GM19351 (cell line): ENCODE results near the gene KCNK1.
"Not testable (repeated sequence)": the region's sequence is repeated elsewhere in the genome, so short reads cannot be mapped to it uniquely, and the experiment has no call there.

Experiments
- ATAC-seq: cut with Tn5 transposase; IDR thresholded peaks from one replicate; pipeline ENCODE4 v1.9.1; 2021; ENCODE audit warnings: mild to moderate bottlenecking, moderate library complexity; ENCODE audit not compliant: unreplicated experiment

The KCNK1 gene

DNA sequence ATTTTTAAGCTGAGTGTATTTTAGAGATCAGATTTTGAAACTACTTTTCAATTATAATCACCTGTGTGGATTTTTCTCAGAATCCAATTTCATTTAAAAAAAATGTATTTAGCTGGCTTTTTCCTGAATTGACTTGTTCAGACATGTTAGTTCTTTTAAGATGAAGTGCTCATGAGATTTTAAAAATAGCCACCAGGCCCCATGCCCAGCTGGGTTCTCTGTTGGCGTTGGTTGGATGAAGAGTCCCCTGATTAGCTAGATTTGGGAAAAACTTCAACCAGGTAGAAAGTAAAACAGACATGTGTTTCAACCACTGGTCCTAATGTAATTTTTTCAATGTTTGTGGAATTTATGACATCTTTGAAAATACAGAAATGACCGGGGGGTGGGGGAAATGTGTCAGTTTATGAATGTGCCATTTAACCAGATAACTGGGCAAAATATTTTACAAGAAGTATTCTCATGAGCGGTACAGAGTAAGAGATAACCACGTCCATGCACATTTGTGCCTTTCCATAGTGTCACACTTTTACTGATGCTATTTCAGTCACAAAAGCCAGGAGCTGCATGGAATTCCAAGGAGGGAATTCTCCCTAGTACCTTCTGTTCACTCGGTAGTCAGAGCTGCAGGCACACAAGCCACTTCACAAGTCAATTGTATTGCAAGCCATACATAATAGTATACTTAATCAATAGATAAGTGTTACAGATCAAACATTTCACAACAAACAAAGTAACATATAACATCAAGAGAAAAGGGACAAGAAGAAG is 51.1 kb downstream of the KCNK1 start:
- no peak for ATAC-seq

DNA sequence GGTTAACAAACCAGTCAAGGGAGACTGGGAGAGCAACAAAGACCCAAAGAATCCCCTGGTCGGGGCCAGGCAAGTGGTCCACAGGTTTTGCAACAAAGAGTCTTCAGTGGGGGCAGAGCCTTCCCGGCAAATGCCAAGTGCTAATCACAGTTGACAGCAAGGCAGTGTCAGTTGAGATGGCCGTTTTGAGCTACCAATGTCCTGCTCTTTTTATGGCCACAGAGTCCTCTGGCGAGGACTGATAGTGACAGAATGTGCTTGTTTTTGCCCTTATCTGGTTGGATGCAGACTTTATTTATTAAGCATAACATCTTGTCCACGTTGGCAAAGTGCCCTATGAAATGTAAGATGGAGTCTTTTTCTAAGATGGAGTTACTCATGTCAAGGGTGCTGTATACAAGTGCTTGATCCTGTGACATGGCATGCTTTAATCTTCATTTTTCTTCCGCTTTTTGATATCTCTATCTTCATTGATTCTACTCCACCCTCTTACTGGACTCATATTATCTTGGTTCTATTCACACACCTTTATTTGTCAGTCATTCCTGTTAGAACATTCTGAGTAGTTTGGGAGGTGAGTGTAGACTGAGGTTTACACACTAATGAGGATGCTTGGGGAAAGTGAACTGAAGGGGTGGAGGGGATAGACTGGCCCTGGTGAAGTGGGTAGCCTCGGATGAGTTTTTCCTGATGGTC is 51.8 kb downstream of the KCNK1 start:
- ATAC-seq = no peak

DNA sequence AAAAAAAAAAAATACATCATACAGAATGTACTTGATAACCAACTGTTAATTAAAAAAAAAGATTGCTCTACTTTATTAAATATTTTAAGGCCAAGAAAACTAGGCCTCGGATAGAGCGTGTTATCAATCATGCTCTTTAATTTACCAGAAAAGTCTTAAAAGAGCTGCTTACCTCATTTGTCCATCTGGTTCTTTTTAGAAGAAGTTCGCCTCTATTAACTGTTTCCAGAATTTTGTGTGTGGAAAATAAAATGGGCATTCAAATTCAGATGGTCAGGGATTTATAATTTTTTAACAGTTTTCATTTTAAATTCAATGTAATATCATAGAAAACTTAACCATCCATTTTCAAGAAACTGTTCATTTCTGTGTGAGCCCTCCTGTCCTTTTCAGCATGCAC is 53.8 kb downstream of the KCNK1 start:
- ATAC-seq = no peak

DNA sequence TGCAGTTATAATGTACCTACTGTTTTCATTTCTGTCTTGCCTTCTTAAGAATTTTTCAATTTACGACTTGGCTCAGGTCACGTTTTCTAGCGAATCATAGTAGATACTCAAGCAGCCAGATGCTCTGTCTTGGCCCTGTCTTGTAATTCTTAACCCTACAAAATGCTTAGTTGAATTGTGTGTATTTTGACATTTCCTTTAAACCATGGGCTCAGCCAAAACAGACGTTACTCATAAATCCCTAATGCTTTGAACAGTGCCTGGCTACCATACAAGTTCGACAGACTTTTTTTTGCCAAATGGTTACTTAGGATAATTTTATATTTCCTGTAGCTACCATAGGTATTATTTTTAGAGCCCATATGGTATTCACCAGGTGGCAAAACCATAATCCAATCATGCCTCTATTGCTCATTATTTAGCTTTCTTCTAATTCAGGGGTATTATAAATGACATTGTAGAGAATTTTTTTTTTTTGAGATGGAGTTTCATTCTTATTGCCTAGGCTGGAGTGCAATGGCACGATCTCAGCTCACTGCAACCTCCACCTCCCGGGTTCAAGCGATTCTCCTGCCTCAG is 54.3 kb downstream of the KCNK1 start:
- ATAC-seq = no peak

DNA sequence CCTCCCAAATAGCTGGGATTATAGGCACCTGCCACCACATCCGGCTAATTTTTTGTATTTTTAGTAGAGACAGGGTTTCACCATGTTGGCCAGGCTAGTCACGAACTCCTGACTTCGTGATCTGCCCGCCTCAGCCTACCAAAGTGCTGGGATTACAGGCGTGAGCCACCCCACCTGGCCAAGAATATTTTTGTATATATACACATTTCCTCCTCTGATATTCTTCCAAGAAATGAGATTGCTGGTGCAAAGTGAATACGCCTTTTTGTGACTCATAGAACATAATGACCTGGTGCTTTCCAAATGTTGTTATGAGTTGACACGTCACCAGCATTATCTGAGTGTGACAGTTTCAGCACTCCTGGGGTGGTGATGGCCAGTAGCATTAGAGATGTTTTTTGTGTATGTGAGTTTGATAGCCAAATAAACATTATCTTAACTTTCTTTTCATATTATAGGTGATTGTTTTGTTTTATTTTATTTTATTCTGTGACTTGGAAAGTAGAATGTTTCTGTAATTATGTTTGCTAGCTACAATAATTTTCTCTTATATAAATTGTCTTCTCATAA is 54.9 kb downstream of the KCNK1 start:
- ATAC-seq = peak; percentile 76

GRCh38 chr1:233670363-233670762 is 56.5 kb downstream of the KCNK1 start:
- ATAC-seq = not testable (repeated sequence)

DNA sequence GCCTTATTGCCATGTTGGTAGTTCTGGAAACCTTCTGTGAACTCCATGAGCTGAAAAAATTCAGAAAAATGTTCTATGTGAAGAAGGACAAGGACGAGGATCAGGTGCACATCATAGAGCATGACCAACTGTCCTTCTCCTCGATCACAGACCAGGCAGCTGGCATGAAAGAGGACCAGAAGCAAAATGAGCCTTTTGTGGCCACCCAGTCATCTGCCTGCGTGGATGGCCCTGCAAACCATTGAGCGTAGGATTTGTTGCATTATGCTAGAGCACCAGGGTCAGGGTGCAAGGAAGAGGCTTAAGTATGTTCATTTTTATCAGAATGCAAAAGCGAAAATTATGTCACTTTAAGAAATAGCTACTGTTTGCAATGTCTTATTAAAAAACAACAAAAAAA is 57.4 kb downstream of the KCNK1 start:
- no peak for ATAC-seq

- ATAC-seq = no peak
Observed at GRCh38 chr1:233672732-233673131, 58.8 kb downstream of the KCNK1 start.

DNA sequence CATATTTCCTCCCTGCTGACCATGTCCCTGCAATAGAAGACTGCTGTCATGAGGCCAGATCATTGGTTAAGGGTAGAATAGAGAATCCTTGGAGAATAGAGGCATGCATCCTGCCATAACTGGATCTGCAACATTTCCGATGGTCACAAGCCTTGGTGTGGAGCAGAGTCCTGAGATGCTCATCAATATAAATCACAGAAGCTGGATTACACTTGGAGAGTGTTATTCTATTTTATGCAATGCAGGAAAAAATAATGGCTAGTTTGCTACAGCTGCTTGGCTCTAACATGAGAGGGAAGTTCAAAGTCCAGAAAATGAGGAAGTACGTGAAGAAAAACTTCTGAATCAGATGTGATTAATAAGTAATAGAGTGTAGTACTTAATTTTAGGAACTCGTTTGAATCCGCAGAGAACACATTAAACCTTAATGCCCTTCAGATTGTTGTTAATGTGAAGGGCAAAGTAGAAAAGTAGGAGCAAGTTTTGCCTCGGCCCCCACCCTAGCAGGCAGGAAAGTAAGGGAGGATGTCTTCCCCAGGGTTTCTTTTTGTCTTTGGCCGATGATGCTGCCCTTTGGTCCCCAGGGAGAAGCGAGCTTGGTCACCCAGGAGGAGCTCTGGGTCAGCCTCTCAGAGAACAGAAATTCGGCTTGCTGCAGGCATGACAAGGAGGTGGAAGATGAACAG is 59.5 kb downstream of the KCNK1 start:
- ATAC-seq = no peak

DNA sequence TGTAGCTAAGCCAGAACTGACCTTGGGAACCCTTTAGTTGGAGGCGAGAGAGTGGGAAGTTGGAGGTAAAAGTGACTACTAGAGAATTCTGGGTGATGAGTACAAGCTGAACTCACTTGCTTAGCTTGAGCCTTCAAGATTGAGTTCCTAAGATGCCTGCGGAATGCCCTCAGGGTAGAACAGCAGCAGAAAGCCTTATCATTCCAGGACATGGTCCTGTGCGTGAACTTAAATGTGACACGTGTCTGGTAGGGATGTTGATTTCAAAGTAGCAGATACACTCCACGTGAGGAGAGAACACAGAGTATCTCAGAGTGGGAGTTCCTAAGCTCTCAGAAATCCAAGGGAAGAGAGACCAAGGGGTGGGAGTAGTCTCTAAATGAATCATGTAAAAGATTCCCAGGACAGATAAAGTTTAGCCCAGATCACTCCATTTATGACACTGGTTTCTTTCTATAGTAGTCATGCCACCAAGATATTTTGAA is 60.1 kb downstream of the KCNK1 start:
- no peak for ATAC-seq

- no peak for ATAC-seq
Observed at GRCh38 chr1:233675446-233675845, 61.5 kb downstream of the KCNK1 start.

DNA sequence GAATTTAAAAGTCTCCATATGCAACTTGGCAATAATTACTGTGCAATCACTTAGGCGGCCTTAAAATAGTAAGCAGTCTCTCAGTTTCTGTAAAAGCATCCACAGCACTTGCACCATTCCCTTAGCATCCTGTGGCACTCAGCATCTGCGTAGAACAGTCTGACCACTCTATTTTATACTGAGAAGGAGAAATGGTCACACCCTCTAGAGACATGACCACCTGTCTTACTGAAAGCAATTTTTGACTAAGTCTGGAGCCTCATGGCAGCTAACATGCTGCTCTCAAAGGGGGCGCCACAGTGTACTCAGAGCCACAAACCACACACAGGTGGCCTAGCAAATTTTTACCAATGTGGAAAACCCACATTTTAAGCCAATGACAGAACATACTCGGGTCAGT is 62.0 kb downstream of the KCNK1 start:
- peak; percentile 76 for ATAC-seq

- no peak for ATAC-seq
Observed at GRCh38 chr1:233677690-233678354, 63.9 kb downstream of the KCNK1 start.

DNA sequence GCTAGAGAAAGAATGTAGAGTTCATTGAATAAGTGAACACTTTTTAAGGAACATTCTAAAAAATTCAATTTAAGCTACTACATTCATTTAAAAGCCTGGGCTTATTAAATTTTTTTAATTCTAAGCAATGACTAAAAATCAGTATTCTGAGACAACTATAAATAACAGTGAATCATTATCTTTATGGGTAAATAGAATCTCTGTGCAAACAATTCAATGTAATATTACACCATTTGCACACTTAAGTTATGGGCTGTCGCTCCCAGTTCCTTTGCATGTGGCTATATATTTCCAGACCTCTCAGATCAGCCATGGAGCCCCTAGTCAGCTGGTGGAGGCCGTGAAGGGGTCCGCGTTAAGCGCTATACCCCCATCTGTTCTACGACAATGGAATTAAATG is 65.1 kb downstream of the KCNK1 start:
- ATAC-seq = no peak

GRCh38 chr1:233679591-233680373 is 65.9 kb downstream of the KCNK1 start:
- no peak for ATAC-seq

DNA sequence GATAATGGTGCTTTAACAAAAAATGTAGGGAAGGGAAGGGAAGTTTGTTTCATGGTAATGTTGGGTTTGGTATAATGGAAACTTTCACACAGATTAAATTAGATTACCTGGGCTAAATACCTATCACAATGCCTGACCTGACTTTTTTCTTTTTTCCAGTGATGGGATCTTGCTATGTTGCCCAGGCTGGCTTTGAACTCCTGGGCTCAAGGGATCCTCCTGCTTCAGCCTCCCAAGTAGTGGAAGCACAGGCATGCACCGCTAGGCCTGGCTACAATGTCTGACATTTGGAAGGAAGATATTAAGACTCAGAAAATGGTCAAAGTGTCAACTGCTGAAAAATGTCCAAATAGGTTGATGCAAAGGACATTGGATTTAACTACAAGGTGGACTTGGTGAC is 67.4 kb downstream of the KCNK1 start:
- ATAC-seq = no peak

GRCh38 chr1:233686653-233687052 is 72.7 kb downstream of the KCNK1 start:
- not testable (repeated sequence) for ATAC-seq

GRCh38 chr1:233689017-233689747 is 75.3 kb downstream of the KCNK1 start:
- ATAC-seq = no peak

GRCh38 chr1:233689748-233690254 is 75.9 kb downstream of the KCNK1 start:
- ATAC-seq = no peak
